ENCODE data around the gene TUBGCP2.

TUBGCP2 gene

DNA sequence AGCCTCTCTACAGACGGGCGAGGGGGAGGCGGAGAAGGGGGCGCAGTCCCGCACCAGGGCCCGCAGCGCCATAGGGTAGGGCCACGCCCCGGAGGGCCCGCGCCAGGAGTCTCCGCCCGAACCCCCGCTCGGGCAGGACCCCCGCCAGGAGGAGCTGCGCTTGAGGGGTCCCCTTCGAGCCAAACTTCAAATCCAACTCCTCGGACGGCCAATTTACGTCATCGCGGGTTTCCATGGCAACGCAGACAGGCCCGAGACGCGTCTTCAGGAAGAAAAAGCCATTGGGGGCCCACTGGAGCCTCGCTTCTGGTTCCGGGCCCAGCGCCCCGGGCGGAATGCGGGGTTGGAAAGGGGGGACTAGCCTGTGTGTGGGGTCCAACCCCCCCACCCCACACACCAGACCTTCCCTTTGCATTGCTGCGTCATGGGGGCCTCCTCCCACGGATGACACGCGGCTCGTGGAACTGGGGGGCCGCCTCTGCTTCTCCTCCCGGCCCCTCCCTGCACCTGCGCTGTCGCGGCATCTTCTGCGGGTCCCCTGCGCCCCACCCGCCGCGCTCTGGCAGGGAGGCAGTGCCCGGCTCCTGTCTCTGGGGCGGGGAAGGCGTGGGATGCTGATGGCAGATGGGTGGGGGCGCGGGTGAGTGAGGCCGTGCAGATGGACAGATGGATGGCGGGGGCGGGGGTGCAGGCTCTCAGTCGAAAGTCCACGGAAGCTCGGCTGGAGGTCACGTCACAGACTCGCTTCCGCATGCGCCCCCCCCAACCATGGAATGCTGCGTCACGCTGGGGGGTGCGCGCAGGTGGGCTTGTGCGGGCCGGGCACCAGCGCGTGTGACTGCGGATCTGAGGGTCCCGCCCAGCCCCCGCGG is 26.8 kb upstream of the TUBGCP2 start:
- H3K27me3 ChIP-seq (replicated peaks; ENCODE audit: control insufficient read depth, insufficient read depth, low read length), result no peaks in the 10 kb centered on the region
- DNase-seq (ENCODE audit: extremely low read depth, insufficient read length), result no peak
- H3K4me3 ChIP-seq (replicated peaks; ENCODE audit: low read depth, low read length), result peak overlapping the region; percentile 18; the same call in 1 of the 2 replicates
- H3K36me3 ChIP-seq (ENCODE audit: control insufficient read depth, insufficient read depth, low read length), result no peaks in the 10 kb centered on the region
- TF ChIP-seq CTCF (IDR thresholded peaks at IDR 0.05; ENCODE audit: insufficient read depth, low read length, poor library complexity, severe bottlenecking), result no peak

DNA sequence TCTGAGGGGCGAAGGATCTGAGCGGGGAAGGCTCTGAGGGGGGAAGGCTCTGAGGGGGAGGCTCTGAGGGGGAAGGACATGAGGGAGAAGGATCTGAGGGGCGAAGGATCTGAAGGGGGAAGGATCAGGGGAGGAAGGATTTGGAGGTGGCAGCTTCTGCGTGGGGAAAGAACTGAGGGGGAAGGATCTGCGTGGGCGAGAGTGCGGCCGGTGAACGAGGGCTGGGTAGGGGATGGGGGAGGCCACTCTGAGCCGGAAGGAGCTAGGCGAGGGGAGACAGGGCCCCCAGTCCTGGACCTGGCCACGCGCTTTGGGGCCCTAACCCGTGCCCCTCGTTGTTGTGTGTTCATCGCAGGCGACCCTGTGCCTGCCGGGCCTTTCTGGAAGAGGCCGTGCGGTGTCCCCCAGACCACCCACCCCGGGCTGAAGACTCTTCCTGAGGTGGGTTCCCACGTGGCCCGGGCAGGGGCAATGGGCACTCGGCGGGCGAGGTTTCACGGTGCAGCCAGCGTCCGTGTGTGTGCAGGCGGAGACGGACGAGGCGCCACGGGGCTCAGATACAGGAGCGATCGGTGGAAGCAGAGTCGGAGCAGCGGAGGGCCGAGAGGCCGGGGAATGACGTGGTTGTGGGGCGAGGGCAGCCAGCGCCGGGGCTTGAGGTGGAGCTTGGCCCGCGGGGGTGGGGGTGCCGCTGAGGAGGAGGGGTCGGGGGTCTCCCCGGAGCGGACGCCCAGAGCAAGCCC is 26.0 kb upstream of the TUBGCP2 start:
- H3K27me3 ChIP-seq (replicated peaks; ENCODE audit: control insufficient read depth, insufficient read depth, low read length), result no peaks in the 10 kb centered on the region
- H3K4me3 ChIP-seq (replicated peaks; ENCODE audit: low read depth, low read length), result no peak overlapping the region
- H3K36me3 ChIP-seq (ENCODE audit: control insufficient read depth, insufficient read depth, low read length), result no peaks in the 10 kb centered on the region

GRCh38 chr10:133332936-133333699 is 24.4 kb upstream of the TUBGCP2 start:
- no peak overlapping the region for H3K4me3 ChIP-seq (replicated peaks; ENCODE audit: low read depth, low read length)
- TF ChIP-seq CTCF (IDR thresholded peaks at IDR 0.05; ENCODE audit: insufficient read depth, low read length, poor library complexity, severe bottlenecking), result no peak
- no peak for DNase-seq (ENCODE audit: extremely low read depth, insufficient read length)
- H3K27me3 ChIP-seq (replicated peaks; ENCODE audit: control insufficient read depth, insufficient read depth, low read length), result no peaks in the 10 kb centered on the region; the same call in 1 of the 2 replicates
- H3K36me3 ChIP-seq (ENCODE audit: control insufficient read depth, insufficient read depth, low read length), result no peaks in the 10 kb centered on the region

More for the DNA sequence above, 26.0 kb upstream of the TUBGCP2 start:
- DNase-seq (ENCODE audit: extremely low read depth, insufficient read length), result no peak
- no peak for TF ChIP-seq CTCF (IDR thresholded peaks at IDR 0.05; ENCODE audit: insufficient read depth, low read length, poor library complexity, severe bottlenecking)

DNA sequence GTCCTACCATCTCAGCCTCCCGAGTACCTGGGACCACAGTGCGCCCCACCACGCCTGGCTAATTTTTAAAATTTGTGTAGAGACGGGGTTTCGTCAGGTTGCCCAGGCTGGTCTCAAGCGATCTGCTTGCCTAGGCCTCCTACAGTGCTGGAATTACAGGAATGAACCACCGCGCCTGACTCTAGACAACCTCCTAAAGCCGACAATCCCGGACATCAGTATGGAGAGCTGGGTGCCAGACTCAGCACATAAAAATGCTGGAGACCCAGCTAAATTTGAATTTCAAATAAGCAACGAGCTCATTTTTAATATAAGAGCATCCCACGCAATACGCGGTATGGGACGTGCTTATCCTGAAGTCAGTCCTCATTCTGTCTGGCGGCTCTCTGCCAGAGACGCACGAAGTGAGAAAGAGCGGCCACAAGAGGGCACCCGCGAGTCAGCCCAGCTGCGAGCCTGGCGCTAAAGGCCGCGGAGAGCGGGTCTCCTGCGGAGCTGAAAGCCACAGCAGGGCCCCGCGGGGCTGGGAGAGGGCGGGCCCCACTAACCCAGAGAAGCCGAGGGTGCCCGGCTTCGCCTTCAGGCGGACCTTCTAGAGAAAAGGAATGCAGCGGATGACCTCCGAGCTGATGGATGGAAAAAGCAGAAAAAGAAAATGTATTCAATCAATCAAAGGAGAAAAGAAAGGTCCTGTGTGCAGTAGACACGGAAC is 21.0 kb upstream of the TUBGCP2 start:
- TF ChIP-seq CTCF (IDR thresholded peaks at IDR 0.05; ENCODE audit: insufficient read depth, low read length, poor library complexity, severe bottlenecking), result peak; percentile 96
- peak; percentile 81 for DNase-seq (ENCODE audit: extremely low read depth, insufficient read length)
- Histone ChIP-seq H3K27me3 (replicated peaks; ENCODE audit: control insufficient read depth, insufficient read depth, low read length) (no peaks in the 10 kb centered on the region; the same call in 1 of the 2 replicates), H3K36me3 (ENCODE audit: control insufficient read depth, insufficient read depth, low read length) (no peaks in the 10 kb centered on the region), H3K4me3 (replicated peaks; ENCODE audit: low read depth, low read length) (peak overlapping the region; percentile 0; the same call in 1 of the 2 replicates)
